Measurements from ENCODE around the gene XPC. TPM values are rescaled to one million over a fixed set of nuclear protein-coding genes. Genes with fewer than 3 reads are reported as not detected.

The XPC gene
- total RNA-seq, 1 donor from 2014 or later: 10.4 TPM

DNA sequence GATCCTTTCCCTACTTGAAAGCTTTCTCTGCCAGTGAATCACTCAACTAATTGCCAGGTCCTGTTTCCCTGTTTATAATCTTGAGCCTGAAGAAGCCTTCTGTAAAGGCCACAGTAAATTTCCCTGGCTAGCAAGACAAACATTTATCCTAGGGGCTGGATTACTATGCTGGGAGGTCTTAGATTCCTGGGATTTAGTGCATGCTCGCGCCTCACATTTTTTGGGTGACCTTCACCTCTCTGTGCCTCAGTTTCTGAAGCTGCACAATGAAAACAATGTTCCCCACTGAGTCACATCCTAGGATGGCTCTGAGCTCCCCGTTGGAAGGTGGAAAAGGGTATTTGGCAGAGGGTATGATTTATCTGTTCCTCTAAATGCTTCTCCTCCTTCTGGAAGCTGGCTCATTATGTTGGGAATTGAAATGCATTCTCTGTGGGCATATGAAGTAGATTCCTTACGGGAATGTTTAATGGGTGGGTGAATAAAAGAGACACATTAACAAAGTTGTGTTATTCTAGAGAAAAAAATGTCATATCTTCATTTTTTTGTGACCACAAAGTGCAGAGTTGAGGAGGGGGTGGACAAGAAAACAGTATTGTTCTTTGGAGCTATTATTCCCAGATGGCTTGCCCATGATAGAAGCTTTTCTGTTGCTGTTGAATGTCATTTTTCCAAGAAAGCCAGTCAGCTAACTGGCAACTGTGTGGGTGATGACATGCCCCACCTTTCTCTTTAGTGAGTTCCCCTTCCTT lies 32.6 kb upstream of the XPC start:
- no peak overlapping the region for H3K4me3 ChIP-seq
- H3K27ac ChIP-seq (replicated peaks): no peak overlapping the region
- H3K9me3 ChIP-seq (replicated peaks): no peaks in the 10 kb centered on the region
- peaks cover 52% of the 10 kb centered on the region for H3K27me3 ChIP-seq (ENCODE audit: low read depth)
- no peak for DNase-seq
- no peaks in the 10 kb centered on the region for H3K4me1 ChIP-seq
- no peaks in the 10 kb centered on the region for H3K36me3 ChIP-seq
- intact Hi-C loops (cut with micrococcal nuclease): no loop called here
- TF ChIP-seq, protein P1, sequence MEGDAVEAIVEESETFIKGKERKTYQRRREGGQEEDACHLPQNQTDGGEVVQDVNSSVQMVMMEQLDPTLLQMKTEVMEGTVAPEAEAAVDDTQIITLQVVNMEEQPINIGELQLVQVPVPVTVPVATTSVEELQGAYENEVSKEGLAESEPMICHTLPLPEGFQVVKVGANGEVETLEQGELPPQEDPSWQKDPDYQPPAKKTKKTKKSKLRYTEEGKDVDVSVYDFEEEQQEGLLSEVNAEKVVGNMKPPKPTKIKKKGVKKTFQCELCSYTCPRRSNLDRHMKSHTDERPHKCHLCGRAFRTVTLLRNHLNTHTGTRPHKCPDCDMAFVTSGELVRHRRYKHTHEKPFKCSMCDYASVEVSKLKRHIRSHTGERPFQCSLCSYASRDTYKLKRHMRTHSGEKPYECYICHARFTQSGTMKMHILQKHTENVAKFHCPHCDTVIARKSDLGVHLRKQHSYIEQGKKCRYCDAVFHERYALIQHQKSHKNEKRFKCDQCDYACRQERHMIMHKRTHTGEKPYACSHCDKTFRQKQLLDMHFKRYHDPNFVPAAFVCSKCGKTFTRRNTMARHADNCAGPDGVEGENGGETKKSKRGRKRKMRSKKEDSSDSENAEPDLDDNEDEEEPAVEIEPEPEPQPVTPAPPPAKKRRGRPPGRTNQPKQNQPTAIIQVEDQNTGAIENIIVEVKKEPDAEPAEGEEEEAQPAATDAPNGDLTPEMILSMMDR (IDR thresholded peaks at IDR 0.05; ENCODE audit: borderline replicate concordance): no peak

DNA sequence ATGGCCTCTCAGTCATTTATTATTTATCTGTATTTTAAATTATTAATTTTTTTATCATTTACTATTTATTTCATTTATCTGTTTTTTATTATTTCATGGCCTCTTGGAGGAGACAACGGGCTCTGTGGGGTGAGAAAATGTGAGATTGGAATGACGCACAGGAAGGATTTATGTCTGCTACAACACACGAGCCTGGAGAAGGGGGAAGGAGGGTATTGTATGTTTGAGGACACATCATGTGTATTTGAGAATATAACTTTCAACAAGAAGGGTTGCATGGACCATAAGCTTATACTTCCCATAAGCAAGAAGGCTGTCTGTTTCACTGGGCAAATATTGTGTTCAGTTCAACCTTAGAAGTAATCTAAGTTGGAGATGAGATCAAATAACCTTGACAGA lies 31.9 kb upstream of the XPC start:
- Histone ChIP-seq H3K4me3 (no peak overlapping the region), H3K27me3 (ENCODE audit: low read depth) (peaks cover 52% of the 10 kb centered on the region), H3K4me1 (peaks cover 3% of the 10 kb centered on the region), H3K27ac (replicated peaks) (no peak overlapping the region), H3K36me3 (no peaks in the 10 kb centered on the region), H3K9me3 (replicated peaks) (no peaks in the 10 kb centered on the region)
- intact Hi-C loops (cut with micrococcal nuclease): no loop called here
- TF ChIP-seq, protein P1 (IDR thresholded peaks at IDR 0.05; ENCODE audit: borderline replicate concordance): no peak
- no peak for DNase-seq

DNA sequence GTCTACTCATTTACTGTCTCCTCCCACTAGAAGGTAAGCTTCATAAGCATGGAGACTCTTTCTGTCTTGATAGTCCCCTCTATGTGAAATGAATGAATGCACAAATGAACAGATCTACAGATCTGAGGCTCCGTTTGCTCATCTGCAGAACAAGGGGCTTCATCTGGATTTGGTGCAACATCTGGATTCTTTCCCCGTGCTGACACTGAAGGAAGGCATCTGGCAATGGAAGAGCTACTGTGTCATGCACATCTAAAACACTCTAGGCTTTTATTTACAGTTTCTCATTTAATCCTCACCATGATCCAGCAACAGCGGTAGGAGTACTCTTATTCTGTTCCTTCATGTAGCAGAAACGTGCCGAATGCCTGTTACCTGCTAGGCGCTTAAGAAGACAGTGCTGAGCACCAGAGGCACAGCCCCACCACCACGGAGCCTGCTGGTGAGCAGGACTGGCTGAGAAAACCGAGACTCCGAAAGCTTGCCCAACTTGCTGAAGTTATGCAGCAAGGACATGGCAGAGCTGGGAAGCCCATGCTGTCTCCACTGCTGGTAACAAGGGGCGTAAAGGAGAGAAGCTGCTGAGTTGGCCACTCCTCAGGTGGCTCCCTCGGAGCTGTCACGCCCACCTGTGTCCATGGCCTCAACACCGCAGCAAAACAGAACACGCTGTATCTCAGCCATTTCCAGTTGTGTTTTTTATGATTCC lies 31.3 kb upstream of the XPC start:
- intact Hi-C loops (cut with micrococcal nuclease): no loop called here
- Histone ChIP-seq H3K36me3 (no peaks in the 10 kb centered on the region), H3K9me3 (replicated peaks) (no peaks in the 10 kb centered on the region), H3K4me1 (peaks cover 9% of the 10 kb centered on the region), H3K27ac (replicated peaks) (no peak overlapping the region), H3K4me3 (no peak overlapping the region), H3K27me3 (ENCODE audit: low read depth) (peaks cover 52% of the 10 kb centered on the region)
- TF ChIP-seq, protein P1 (IDR thresholded peaks at IDR 0.05; ENCODE audit: borderline replicate concordance): no peak
- DNase-seq: no peak

DNA sequence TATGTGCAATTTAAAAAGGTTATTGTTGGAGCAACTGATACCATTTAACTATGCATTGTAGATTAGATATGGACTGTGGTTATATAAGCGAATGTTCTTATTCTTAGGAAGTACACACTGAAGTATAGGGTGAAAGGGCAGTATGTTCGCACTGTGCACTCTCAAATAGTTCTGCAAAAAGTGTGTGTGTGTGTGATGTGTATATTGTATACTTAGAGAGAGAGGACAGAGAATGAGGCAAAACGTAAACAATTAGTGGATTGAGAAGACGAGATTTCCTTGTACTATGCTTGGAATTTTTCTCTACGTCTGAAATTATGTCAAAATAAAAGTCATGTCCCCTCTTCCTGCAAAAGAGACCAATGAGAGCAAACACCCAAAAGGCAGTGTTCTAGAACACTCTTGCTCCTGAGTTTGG lies 30.6 kb upstream of the XPC start:
- no peak for DNase-seq
- Histone ChIP-seq H3K4me3 (no peak overlapping the region), H3K4me1 (peaks cover 16% of the 10 kb centered on the region), H3K27me3 (ENCODE audit: low read depth) (peaks cover 52% of the 10 kb centered on the region), H3K36me3 (no peaks in the 10 kb centered on the region), H3K9me3 (replicated peaks) (no peaks in the 10 kb centered on the region), H3K27ac (replicated peaks) (no peak overlapping the region)
- intact Hi-C loops (cut with micrococcal nuclease): no loop called here
- TF ChIP-seq, protein P1 (IDR thresholded peaks at IDR 0.05; ENCODE audit: borderline replicate concordance): no peak

DNA sequence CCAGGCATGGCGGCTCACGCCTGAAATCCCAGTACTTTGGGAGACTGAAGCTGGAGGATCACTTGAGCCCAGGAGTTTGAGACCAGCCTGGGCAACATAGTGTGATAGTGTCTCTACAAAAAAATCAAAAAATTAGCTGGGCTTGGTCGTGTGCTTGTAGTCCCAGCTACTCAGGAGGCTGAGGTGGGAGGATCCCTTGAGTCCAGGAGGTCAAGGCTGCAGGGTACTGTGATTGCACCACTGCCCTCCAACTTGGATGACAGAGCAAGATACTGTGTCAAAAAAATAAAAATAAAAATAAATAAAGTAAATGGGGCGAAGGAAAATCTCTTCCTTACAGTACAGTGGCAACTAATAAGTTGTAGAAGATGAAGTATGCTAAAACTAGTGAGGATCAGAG lies 29.8 kb upstream of the XPC start:
- TF ChIP-seq, protein P1 (IDR thresholded peaks at IDR 0.05; ENCODE audit: borderline replicate concordance): no peak
- intact Hi-C loops (cut with micrococcal nuclease): no loop called here
- no peaks in the 10 kb centered on the region for H3K9me3 ChIP-seq (replicated peaks)
- H3K27ac ChIP-seq (replicated peaks): no peak overlapping the region
- H3K4me3 ChIP-seq: no peak overlapping the region
- H3K4me1 ChIP-seq: peaks cover 25% of the 10 kb centered on the region
- H3K27me3 ChIP-seq (ENCODE audit: low read depth): peaks cover 45% of the 10 kb centered on the region
- DNase-seq: no peak
- no peaks in the 10 kb centered on the region for H3K36me3 ChIP-seq
